HFF-Myc (cell line): Measurements from ENCODE around the gene HSP90B1.

ENCODE experiments used
- DNase-seq: peaks from one replicate; pipeline ENCODE4 v3.0.0-alpha.2; 2011; ENCODE audit warnings: low read depth; ENCODE audit errors: extremely low read depth
- H3K4me3 ChIP-seq: replicated peaks from 2 replicates; pipeline ENCODE4 v1.5.1; 2011; ENCODE audit warnings: low read depth, mild to moderate bottlenecking, control low read depth, low read length
- TF ChIP-seq, protein P1 (sequence below): IDR thresholded peaks from 2 replicates; pipeline ENCODE4 v1.5.1; 2012; ENCODE audit warnings: mild to moderate bottlenecking, low read depth, low read length, control low read depth; ENCODE audit errors: missing control alignments

HSP90B1 gene

DNA sequence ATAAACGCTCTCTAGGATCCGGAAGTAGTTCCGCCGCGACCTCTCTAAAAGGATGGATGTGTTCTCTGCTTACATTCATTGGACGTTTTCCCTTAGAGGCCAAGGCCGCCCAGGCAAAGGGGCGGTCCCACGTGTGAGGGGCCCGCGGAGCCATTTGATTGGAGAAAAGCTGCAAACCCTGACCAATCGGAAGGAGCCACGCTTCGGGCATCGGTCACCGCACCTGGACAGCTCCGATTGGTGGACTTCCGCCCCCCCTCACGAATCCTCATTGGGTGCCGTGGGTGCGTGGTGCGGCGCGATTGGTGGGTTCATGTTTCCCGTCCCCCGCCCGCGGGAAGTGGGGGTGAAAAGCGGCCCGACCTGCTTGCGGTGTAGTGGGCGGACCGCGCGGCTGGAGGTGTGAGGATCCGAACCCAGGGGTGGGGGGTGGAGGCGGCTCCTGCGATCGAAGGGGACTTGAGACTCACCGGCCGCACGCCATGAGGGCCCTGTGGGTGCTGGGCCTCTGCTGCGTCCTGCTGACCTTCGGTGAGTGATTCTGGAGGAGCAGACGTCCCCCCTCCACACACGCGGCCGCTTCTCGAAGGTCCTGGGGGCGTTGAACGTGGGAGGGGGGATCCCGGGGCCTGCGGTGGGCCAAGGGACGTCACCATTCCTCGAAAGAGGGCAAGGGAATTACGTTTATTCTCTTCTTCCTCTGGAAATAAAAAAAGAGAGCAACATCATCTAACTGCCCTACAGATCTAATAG, at the start of gene HSP90B1:
Gene HSP90B1, plus strand, starts transcription at position 377 of the 753 bp plus-strand sequence. Its CDS starts 106 bp downstream, at position 483.
- peak within 1 kb of the TSS; percentile 88 for H3K4me3 ChIP-seq
- TF ChIP-seq, protein P1, sequence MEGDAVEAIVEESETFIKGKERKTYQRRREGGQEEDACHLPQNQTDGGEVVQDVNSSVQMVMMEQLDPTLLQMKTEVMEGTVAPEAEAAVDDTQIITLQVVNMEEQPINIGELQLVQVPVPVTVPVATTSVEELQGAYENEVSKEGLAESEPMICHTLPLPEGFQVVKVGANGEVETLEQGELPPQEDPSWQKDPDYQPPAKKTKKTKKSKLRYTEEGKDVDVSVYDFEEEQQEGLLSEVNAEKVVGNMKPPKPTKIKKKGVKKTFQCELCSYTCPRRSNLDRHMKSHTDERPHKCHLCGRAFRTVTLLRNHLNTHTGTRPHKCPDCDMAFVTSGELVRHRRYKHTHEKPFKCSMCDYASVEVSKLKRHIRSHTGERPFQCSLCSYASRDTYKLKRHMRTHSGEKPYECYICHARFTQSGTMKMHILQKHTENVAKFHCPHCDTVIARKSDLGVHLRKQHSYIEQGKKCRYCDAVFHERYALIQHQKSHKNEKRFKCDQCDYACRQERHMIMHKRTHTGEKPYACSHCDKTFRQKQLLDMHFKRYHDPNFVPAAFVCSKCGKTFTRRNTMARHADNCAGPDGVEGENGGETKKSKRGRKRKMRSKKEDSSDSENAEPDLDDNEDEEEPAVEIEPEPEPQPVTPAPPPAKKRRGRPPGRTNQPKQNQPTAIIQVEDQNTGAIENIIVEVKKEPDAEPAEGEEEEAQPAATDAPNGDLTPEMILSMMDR: no peak
- DNase-seq: peak; percentile 99

DNA sequence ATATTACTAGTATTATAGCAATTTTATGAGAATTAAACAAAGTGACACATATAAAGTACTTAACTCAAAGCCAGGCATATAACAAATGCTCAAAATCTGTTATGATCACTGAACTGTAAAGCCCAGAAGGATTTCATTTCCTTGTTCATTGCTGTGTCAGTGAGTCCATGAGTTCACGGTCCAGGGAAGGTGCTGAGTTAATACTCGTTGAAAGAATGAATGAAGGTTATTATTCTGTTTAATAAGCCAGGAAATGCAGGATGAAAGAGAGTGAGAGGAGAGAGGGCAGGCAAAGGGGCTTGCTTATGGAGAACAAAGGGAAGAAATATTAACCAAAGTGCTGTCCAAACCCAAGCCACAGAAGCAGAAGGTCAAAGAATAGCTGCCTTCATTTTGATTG, 48.9 kb upstream of the HSP90B1 start:
- H3K4me3 ChIP-seq: no peak overlapping the region
- no peak for DNase-seq

DNA sequence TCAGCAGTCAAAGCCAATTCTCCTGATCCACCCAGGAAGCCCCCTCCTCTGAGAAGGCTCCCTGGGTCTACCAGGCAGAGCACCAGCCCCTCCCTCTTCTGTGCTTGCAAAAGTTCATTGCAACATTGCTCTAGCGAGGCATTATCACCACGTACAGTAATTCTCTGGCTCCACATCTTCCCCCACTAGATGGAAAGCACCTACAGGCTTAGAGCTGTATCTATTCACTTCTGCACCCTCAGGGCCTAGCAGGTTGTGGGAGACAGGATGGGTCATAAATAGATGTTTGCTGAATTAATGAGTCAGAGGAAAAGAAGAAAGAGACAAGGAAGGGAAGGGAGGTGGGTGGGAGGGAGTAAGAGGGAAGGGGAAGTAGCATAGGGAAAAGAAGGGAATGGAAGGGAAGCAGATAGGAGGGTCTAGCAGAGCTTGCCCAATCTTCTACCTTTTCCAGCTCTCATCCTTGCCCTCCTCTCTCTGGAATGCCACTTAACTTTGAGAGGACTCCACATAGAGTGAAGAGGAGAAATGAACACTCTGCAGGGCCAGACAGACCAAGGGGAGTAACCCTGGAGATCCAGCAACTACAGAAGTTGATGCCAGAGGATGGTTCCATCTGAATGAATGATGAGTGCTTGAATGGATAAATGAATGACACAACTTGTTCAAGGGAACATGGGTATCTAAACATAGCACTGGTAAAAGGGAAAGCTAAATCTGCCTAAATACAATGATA, 47.2 kb upstream of the HSP90B1 start:
- TF ChIP-seq, protein P1: no peak
- DNase-seq: no peak
- no peak overlapping the region for H3K4me3 ChIP-seq

More for the DNA sequence above, 48.9 kb upstream of the HSP90B1 start:
- TF ChIP-seq, protein P1: no peak

DNA sequence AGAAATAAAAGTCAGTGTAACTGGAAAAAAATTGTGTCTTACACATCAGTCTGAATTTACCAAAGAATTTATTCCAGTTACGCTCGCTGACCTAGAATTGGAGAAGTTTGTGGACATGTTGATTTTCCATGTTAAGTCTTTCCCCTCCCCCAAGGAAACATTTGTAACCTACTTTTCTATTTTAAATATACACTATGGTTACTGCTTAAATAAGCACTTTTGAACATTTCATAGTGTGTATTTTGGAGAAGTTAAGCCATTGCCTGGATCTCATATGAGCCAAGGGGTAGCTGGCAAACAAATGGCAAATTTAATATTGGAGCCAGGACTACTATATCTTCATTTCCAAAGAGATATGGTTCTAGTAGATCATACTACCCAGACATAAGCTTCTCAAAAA, 46.3 kb upstream of the HSP90B1 start:
- TF ChIP-seq, protein P1: no peak
- no peak overlapping the region for H3K4me3 ChIP-seq

DNA sequence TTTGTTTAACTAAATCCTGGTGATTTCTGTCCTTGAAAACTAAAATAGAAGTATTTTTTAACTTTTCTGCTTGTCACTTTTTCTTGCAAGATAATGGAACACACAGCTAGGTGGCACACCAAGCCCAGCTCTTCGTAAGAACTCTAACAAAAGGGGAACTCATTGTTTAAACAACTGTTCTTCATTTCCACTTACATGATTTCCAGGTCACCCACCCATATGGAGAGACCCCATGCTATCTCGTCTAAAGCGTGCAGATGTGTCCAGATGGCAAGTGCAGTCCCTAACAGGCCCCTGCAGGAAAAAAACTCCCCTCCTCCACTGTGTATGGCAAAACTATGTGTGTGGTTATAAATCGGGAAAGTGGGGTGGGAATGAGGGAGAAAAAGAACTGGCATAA, 45.9 kb upstream of the HSP90B1 start:
- TF ChIP-seq, protein P1: peak; percentile 52
- no peak for DNase-seq
- no peak overlapping the region for H3K4me3 ChIP-seq

More for the DNA sequence above, 46.3 kb upstream of the HSP90B1 start:
- DNase-seq: no peak

DNA sequence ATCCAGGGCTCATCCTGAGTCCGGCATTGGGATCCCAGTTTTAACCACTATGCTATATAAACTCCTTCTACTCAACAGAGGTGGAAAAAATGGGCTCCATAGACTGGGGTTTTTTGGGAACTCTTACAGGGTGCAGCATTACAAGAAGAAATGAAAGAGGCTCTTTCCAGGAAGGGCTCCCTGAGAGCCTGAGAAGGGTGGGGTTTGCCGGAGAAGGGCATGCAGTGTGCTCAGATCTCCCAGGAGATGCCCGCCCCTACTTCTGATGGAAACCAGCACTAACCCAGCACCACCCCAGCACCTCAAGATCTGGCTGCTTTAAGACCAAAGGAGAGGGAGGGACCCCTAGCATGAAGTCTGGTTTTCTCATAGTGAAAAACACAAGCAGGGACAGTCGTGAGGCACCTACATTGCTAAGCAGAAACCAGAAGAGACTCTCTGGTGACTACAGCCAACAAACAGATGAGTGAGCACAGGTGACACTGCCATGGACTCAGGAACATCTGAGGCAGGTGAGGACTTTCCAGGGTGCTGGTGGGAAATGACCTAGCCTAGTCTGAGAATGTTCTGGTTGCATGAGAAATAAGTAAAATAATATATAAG, 43.9 kb upstream of the HSP90B1 start:
- no peak for DNase-seq
- TF ChIP-seq, protein P1: no peak
- no peak overlapping the region for H3K4me3 ChIP-seq
